Measurements from ENCODE around the gene RAB25. TPM values are rescaled to one million over a fixed set of nuclear protein-coding genes. Genes with fewer than 3 reads are reported as not detected.

RAB25 gene
- total and polyA plus RNA-seq, 2 of the 13 experiments (the other 11 are each of a cell fraction or from before 2014, with no cell fraction given) = 0.20 to 0.22 TPM

DNA sequence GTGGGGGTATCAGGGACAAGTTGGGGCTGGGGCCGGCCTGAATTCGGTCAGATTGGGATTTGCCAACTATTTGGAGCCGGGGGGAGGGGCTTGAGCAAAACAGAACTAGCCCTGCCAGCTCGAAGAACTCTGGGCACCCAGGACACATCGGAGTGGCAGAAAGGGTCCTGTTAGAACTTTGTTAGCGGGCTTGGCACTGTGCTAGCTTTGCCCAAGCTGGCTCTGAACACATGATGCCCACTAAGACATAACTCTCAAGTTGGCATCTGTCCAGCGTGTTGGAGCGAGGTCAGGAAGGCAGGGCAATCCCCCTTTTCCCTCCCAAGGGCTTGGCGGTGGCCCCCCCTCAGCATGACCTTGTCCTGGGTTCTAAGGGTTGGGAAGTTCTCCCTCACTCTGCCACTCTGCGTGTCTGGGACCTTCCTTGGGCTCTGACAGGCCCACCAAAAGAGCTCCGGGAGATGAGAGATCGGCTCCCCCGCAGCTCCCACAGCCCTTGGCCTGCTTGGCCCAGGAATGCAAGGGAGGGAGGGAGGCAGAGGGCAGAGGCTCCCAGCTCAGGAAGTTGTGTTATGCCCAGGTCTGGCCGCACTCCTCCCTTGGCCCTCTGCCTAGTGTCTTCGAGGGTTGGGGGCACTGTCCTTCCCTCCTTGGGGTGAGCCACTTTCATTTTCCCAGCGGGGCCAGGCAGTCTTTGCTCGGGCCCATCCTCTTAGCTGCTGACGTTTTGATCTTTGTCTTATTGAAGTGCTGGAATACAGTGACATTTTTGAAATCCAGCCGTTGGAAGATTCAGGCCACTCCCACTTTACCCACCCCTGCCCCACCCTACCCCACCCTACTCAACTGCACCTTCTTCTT is 54.8 kb downstream of the RAB25 start (continued):
- TF ChIP-seq, protein P1, sequence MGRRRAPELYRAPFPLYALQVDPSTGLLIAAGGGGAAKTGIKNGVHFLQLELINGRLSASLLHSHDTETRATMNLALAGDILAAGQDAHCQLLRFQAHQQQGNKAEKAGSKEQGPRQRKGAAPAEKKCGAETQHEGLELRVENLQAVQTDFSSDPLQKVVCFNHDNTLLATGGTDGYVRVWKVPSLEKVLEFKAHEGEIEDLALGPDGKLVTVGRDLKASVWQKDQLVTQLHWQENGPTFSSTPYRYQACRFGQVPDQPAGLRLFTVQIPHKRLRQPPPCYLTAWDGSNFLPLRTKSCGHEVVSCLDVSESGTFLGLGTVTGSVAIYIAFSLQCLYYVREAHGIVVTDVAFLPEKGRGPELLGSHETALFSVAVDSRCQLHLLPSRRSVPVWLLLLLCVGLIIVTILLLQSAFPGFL (CRISPR knock-in tag; IDR thresholded peaks at IDR 0.05) = no peak
- TF ChIP-seq, protein P2, sequence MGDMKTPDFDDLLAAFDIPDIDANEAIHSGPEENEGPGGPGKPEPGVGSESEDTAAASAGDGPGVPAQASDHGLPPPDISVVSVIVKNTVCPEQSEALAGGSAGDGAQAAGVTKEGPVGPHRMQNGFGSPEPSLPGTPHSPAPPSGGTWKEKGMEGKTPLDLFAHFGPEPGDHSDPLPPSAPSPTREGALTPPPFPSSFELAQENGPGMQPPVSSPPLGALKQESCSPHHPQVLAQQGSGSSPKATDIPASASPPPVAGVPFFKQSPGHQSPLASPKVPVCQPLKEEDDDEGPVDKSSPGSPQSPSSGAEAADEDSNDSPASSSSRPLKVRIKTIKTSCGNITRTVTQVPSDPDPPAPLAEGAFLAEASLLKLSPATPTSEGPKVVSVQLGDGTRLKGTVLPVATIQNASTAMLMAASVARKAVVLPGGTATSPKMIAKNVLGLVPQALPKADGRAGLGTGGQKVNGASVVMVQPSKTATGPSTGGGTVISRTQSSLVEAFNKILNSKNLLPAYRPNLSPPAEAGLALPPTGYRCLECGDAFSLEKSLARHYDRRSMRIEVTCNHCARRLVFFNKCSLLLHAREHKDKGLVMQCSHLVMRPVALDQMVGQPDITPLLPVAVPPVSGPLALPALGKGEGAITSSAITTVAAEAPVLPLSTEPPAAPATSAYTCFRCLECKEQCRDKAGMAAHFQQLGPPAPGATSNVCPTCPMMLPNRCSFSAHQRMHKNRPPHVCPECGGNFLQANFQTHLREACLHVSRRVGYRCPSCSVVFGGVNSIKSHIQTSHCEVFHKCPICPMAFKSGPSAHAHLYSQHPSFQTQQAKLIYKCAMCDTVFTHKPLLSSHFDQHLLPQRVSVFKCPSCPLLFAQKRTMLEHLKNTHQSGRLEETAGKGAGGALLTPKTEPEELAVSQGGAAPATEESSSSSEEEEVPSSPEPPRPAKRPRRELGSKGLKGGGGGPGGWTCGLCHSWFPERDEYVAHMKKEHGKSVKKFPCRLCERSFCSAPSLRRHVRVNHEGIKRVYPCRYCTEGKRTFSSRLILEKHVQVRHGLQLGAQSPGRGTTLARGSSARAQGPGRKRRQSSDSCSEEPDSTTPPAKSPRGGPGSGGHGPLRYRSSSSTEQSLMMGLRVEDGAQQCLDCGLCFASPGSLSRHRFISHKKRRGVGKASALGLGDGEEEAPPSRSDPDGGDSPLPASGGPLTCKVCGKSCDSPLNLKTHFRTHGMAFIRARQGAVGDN (CRISPR knock-in tag; IDR thresholded peaks at IDR 0.05) = peak; percentile 72
- TF ChIP-seq ZNF3 (CRISPR knock-in tag; IDR thresholded peaks at IDR 0.05) (0 out of 2 replicates have a peak, but pooled peaks have one; percentile 3), ZNF563 (CRISPR knock-in tag; IDR thresholded peaks at IDR 0.05) (0 out of 2 replicates have a peak, but pooled peaks have one; percentile 30), GTF3A (CRISPR knock-in tag; conservative IDR thresholded peaks at IDR 0.05) (no peak), HNRNPL (IDR thresholded peaks at IDR 0.05; ENCODE audit: low read depth, low read length) (peak; percentile 74; the same call in 1 of the 2 replicates), RFX5 (IDR thresholded peaks at IDR 0.05; ENCODE audit: low read depth, low read length) (no peak), KMT2B (CRISPR knock-in tag; IDR thresholded peaks at IDR 0.05) (0 out of 2 replicates have a peak, but pooled peaks have one; percentile 6), ZNF572 (CRISPR knock-in tag; IDR thresholded peaks at IDR 0.05) (no peak), KAT7 (CRISPR knock-in tag; IDR thresholded peaks at IDR 0.05; ENCODE audit: borderline replicate concordance) (0 out of 2 replicates have a peak, but pooled peaks have one; percentile 1)
- TF ChIP-seq, protein P3, sequence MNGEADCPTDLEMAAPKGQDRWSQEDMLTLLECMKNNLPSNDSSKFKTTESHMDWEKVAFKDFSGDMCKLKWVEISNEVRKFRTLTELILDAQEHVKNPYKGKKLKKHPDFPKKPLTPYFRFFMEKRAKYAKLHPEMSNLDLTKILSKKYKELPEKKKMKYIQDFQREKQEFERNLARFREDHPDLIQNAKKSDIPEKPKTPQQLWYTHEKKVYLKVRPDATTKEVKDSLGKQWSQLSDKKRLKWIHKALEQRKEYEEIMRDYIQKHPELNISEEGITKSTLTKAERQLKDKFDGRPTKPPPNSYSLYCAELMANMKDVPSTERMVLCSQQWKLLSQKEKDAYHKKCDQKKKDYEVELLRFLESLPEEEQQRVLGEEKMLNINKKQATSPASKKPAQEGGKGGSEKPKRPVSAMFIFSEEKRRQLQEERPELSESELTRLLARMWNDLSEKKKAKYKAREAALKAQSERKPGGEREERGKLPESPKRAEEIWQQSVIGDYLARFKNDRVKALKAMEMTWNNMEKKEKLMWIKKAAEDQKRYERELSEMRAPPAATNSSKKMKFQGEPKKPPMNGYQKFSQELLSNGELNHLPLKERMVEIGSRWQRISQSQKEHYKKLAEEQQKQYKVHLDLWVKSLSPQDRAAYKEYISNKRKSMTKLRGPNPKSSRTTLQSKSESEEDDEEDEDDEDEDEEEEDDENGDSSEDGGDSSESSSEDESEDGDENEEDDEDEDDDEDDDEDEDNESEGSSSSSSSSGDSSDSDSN (CRISPR knock-in tag; IDR thresholded peaks at IDR 0.05) = peak; percentile 40; the same call in 1 of the 2 replicates
